GM12892 (cell line): ENCODE data around the gene RABEP2.
"Not testable (repeated sequence)": the region's sequence is repeated elsewhere in the genome, so short reads cannot be mapped to it uniquely, and the experiment has no call there.

Experiments
- DNase-seq: peaks from one replicate; pipeline ENCODE4 v3.0.0; 2011; ENCODE audit not compliant: insufficient read length
- FAIRE-seq: peaks from 2 replicates; lab custom pipeline; 2011; peaks lifted over from hg19 to GRCh38; lab: Jason Lieb, UNC
- POLR2A ChIP-seq: IDR thresholded peaks from 2 replicates; pipeline ENCODE4 v1.6.1; 2011; ENCODE audit warnings: low read depth, low read length, control low read depth
- POLR2AphosphoS5 ChIP-seq: IDR thresholded peaks from 2 replicates; pipeline ENCODE4 v1.6.1; 2011; ENCODE audit warnings: low read depth, low read length, control low read depth
- TAF1 ChIP-seq: IDR thresholded peaks from 2 replicates; pipeline ENCODE4 v1.6.1; 2011; ENCODE audit warnings: low read depth, mild to moderate bottlenecking, control low read depth, low read length, borderline replicate concordance

RABEP2 gene

GRCh38 chr16:28946681-28947080 is 21.6 kb upstream of the RABEP2 start:
- FAIRE-seq: no peak
- TF ChIP-seq POLR2AphosphoS5: no peak
- no peak for TF ChIP-seq POLR2A
- TF ChIP-seq TAF1: no peak
- no peak for DNase-seq

GRCh38 chr16:28943281-28943680 is 18.2 kb upstream of the RABEP2 start:
- no peak for FAIRE-seq
- DNase-seq: no peak
- TF ChIP-seq TAF1 (no peak), POLR2A (no peak), POLR2AphosphoS5 (no peak)

- FAIRE-seq: not testable (repeated sequence)
Measured at GRCh38 chr16:28939825-28940224, 14.8 kb upstream of the RABEP2 start.

GRCh38 chr16:28938721-28939120 is 13.7 kb upstream of the RABEP2 start:
- no peak for FAIRE-seq
- TF ChIP-seq POLR2AphosphoS5 (no peak), TAF1 (no peak), POLR2A (no peak)
- DNase-seq: no peak

More at GRCh38 chr16:28939825-28940224, 14.8 kb upstream of the RABEP2 start:
- DNase-seq: not testable (repeated sequence)

- no peak for FAIRE-seq
- no peak for DNase-seq
- no peak for TF ChIP-seq TAF1
- TF ChIP-seq POLR2AphosphoS5: no peak
- TF ChIP-seq POLR2A: no peak
Measured at GRCh38 chr16:28937222-28937876, 12.3 kb upstream of the RABEP2 start.

- DNase-seq (no peak), FAIRE-seq (no peak)
- TF ChIP-seq TAF1: no peak
- peak; percentile 31; the same call in 1 of the 2 replicates for TF ChIP-seq POLR2A
Measured at GRCh38 chr16:28936784-28937155, 11.7 kb upstream of the RABEP2 start.

GRCh38 chr16:28935924-28936783 is 11.1 kb upstream of the RABEP2 start:
- FAIRE-seq: peak; percentile 17
- TF ChIP-seq POLR2A (no peak), POLR2AphosphoS5 (no peak), TAF1 (no peak)
- DNase-seq: peak; percentile 91

- TF ChIP-seq POLR2A (no peak), POLR2AphosphoS5 (no peak), TAF1 (no peak)
- FAIRE-seq (no peak), DNase-seq (no peak)
Measured at GRCh38 chr16:28935346-28935745, 10.3 kb upstream of the RABEP2 start.

- FAIRE-seq (peak; percentile 33), DNase-seq (no peak)
- no peak for TF ChIP-seq POLR2AphosphoS5
- no peak for TF ChIP-seq POLR2A
- no peak for TF ChIP-seq TAF1
Measured at GRCh38 chr16:28933171-28933570, 8.1 kb upstream of the RABEP2 start.

GRCh38 chr16:28932339-28933141 is 7.5 kb upstream of the RABEP2 start:
- no peak for FAIRE-seq
- no peak for DNase-seq
- TF ChIP-seq TAF1 (no peak), POLR2A (peak; percentile 25; the same call in 1 of the 2 replicates), POLR2AphosphoS5 (no peak)

GRCh38 chr16:28931801-28932225 is 6.8 kb upstream of the RABEP2 start, which contains the start of gene CD19:
Gene CD19 (plus strand): TSS chr16:28931971. CDS start chr16:28932001, 30 bp downstream.
- DNase-seq (no peak), FAIRE-seq (peak; percentile 85)
- TF ChIP-seq POLR2AphosphoS5 (peak; percentile 56), TAF1 (no peak; the same call in 1 of the 2 replicates), POLR2A (peak; percentile 76)

GRCh38 chr16:28930652-28931051 is 5.6 kb upstream of the RABEP2 start:
- no peak for FAIRE-seq
- TF ChIP-seq TAF1 (no peak), POLR2AphosphoS5 (no peak), POLR2A (no peak)
- no peak for DNase-seq

GRCh38 chr16:28930203-28930602 is 5.2 kb upstream of the RABEP2 start:
- no peak for DNase-seq
- FAIRE-seq: no peak
- no peak for TF ChIP-seq POLR2AphosphoS5
- no peak for TF ChIP-seq POLR2A
- no peak for TF ChIP-seq TAF1
